Keratinocyte (primary cell): ENCODE data around the gene ZNF462. TPM values are rescaled to one million over a fixed set of nuclear protein-coding genes. Genes with fewer than 3 reads are reported as not detected.

Experiments used
- DNase-seq: peaks from one replicate; pipeline ENCODE4 v3.0.0-alpha.2; 2011; ENCODE audit warnings: low read depth, missing footprints, low spot score
- FAIRE-seq: peaks from 2 replicates; lab custom pipeline; 2011; peaks lifted over from hg19 to GRCh38; lab: Jason Lieb, UNC
- H2AFZ ChIP-seq: 2 replicates; pipeline ENCODE4 v1.6.0; 2012; ENCODE audit warnings: low read length, control low read depth, inconsistent platforms; ENCODE audit not compliant: control insufficient read depth
- H3K27ac ChIP-seq: 2 replicates; pipeline ENCODE4 v1.5.1; 2011; ENCODE audit warnings: low read length; ENCODE audit not compliant: control insufficient read depth, insufficient read depth
- H3K27me3 ChIP-seq: 3 replicates; pipeline ENCODE4 v1.6.0; 2011; ENCODE audit warnings: low read length; ENCODE audit not compliant: control insufficient read depth, insufficient read depth; ENCODE audit errors: extremely low read depth
- H3K36me3 ChIP-seq, 2 experiments: 2 replicates in 1 of 2; 3 replicates in 1 of 2; pipeline ENCODE4 v1.5.1; 2011; ENCODE audit warnings: low read length in 2 of 2, mild to moderate bottlenecking in 1 of 2; ENCODE audit not compliant: control insufficient read depth in 2 of 2, insufficient read depth in 2 of 2; ENCODE audit errors: extremely low read depth in 1 of 2
- H3K4me1 ChIP-seq: 3 replicates; pipeline ENCODE4 v1.5.1; 2011; ENCODE audit warnings: low read length; ENCODE audit not compliant: control insufficient read depth, insufficient read depth; ENCODE audit errors: extremely low read depth
- H3K4me2 ChIP-seq: 3 replicates; pipeline ENCODE4 v1.6.0; 2011; ENCODE audit warnings: low read depth, low read length; ENCODE audit not compliant: control insufficient read depth, insufficient read depth; ENCODE audit errors: extremely low read depth
- H3K4me3 ChIP-seq, 3 experiments: fragments of 200-600 bp in 1 of 3; sonication (generic) in 1 of 3; 2 replicates in 2 of 3; 3 replicates in 1 of 3; pipeline ENCODE4 v1.5.1; 2011 to 2016; ENCODE audit warnings: low read length in 3 of 3, mild to moderate bottlenecking in 3 of 3, control low read depth in 2 of 3, inconsistent platforms in 1 of 3, low read depth in 1 of 3, mixed read lengths in 1 of 3, mixed run types in 1 of 3, moderate library complexity in 1 of 3; ENCODE audit not compliant: control insufficient read depth in 2 of 3, insufficient read depth in 2 of 3; ENCODE audit errors: extremely low read depth in 1 of 3
- H3K79me2 ChIP-seq: 2 replicates; pipeline ENCODE4 v1.6.0; 2012; ENCODE audit warnings: low read length; ENCODE audit not compliant: control insufficient read depth, insufficient read depth
- H3K9ac ChIP-seq: 3 replicates; pipeline ENCODE4 v1.6.0; 2011; ENCODE audit warnings: low read length; ENCODE audit not compliant: control insufficient read depth, insufficient read depth; ENCODE audit errors: extremely low read depth
- H3K9me1 ChIP-seq: 3 replicates; pipeline ENCODE4 v1.6.0; 2011; ENCODE audit warnings: low read length; ENCODE audit not compliant: control insufficient read depth, insufficient read depth; ENCODE audit errors: extremely low read depth
- H3K9me3 ChIP-seq: 2 replicates; pipeline ENCODE4 v1.5.1; 2012; ENCODE audit warnings: low read depth, low read length; ENCODE audit not compliant: control insufficient read depth
- H4K20me1 ChIP-seq: 3 replicates; pipeline ENCODE4 v1.6.0; 2011; ENCODE audit warnings: low read length; ENCODE audit not compliant: control insufficient read depth, insufficient read depth; ENCODE audit errors: extremely low read depth
- CTCF ChIP-seq, 3 experiments: IDR thresholded peaks in 1 of 3; conservative IDR thresholded peaks in 1 of 3; optimal IDR thresholded peaks in 1 of 3; 2 replicates in 2 of 3; 3 replicates in 1 of 3; pipeline versions ENCODE3 to v1.5.1; 2011; ENCODE audit warnings: low read length in 3 of 3, mild to moderate bottlenecking in 3 of 3, moderate library complexity in 2 of 3, control low read depth in 1 of 3, inconsistent platforms in 1 of 3; ENCODE audit not compliant: insufficient read depth in 2 of 3; ENCODE audit errors: extremely low read depth in 1 of 3
- EZH2 ChIP-seq: IDR thresholded peaks from one replicate; pipeline ENCODE4 v1.6.1; 2012; ENCODE audit warnings: inconsistent platforms, mild to moderate bottlenecking, low read length, moderate library complexity
- dilution Hi-C: fragments of 300-500 bp; cut with MboI; formaldehyde crosslinking; loops from one replicate; pipeline ENCODE4 v1.7.0; 2020; ENCODE audit warnings: low sequenced_read_pairs; ENCODE audit not compliant: extremely low pct_ligation_motif_present
- polyA plus RNA-seq, 5 experiments: library from polyadenylated mRNA; depleted of rRNA in 3 of 5; stranded (reverse) in 3 of 5; stranded (forward) in 1 of 5; unstranded in 1 of 5; fragments of >200 nt; gene quantifications; 1 replicate in 1 of 5; 2 replicates in 3 of 5; 3 replicates in 1 of 5; pipeline versions ENCODE4 v1.2.1 to v1.2.3, GENCODE V29; 2011 to 2012; ENCODE audit warnings: missing spikeins in 2 of 5, low read depth in 1 of 5, low replicate concordance in 1 of 5

ZNF462 gene
- polyA plus RNA-seq, 1 donor (not counting 4 experiments of a cell fraction or from before 2014, with no cell fraction given) = 7.8 TPM

- DNase-seq (no peak), FAIRE-seq (peak; percentile 59)
- Histone ChIP-seq H3K4me3 (peak overlapping the region; percentile 86 to 92 (median 88)), H3K36me3 (no peaks in the 10 kb centered on the region), H3K27ac (peak overlapping the region; percentile 89), H3K27me3 (no peaks in the 10 kb centered on the region), H3K9me3 (no peaks in the 10 kb centered on the region), H3K4me2 (peak overlapping the region; percentile 91), H3K9ac (peak overlapping the region; percentile 91), H3K79me2 (peaks cover 39% of the 10 kb centered on the region), H4K20me1 (no peaks in the 10 kb centered on the region), H3K4me1 (peaks cover 17% of the 10 kb centered on the region), H3K9me1 (no peaks in the 10 kb centered on the region), H2AFZ (peak overlapping the region; percentile 93)
- TF ChIP-seq CTCF (optimal IDR thresholded peaks at IDR 0.05 in 1 of 3, IDR thresholded peaks at IDR 0.05 in 1 of 3, conservative IDR thresholded peaks at IDR 0.05 in 1 of 3; ENCODE audit: extremely low read depth in 1 of 3, insufficient read depth in 2 of 3, low read length in 3 of 3) (no peak), EZH2 (no peak)
- dilution Hi-C loops = loop anchor here (25.0 kb wide), 1 partner anchor 274 kb away; no protein-coding TSS in a partner anchor
Measured at GRCh38 chr9:106860721-106861639, 2.0 kb upstream of the ZNF462 start.

- H3K27ac ChIP-seq = peak overlapping the region; percentile 89
- FAIRE-seq = peak; percentile 61
- no peak for DNase-seq
Measured at GRCh38 chr9:106861640-106862109, 1.3 kb upstream of the ZNF462 start.

More at GRCh38 chr9:106861640-106862109, 1.3 kb upstream of the ZNF462 start:
- H3K27me3 ChIP-seq = no peaks in the 10 kb centered on the region
- no peaks in the 10 kb centered on the region for H3K9me3 ChIP-seq
- no peaks in the 10 kb centered on the region for H3K36me3 ChIP-seq
- H2AFZ ChIP-seq = peak overlapping the region; percentile 68
- H3K4me3 ChIP-seq = peak overlapping the region; percentile 86 to 92 (median 88)
- no peaks in the 10 kb centered on the region for H3K9me1 ChIP-seq
- H3K4me1 ChIP-seq = peaks cover 17% of the 10 kb centered on the region
- H3K79me2 ChIP-seq = peaks cover 45% of the 10 kb centered on the region
- H3K9ac ChIP-seq = peak overlapping the region; percentile 91
- peak overlapping the region; percentile 91 for H3K4me2 ChIP-seq
- dilution Hi-C loops = loop anchor here (25.0 kb wide), 1 partner anchor 274 kb away; no protein-coding TSS in a partner anchor
- TF ChIP-seq CTCF (optimal IDR thresholded peaks at IDR 0.05 in 1 of 3, IDR thresholded peaks at IDR 0.05 in 1 of 3, conservative IDR thresholded peaks at IDR 0.05 in 1 of 3; ENCODE audit: extremely low read depth in 1 of 3, insufficient read depth in 2 of 3, low read length in 3 of 3) (peak in 1 of 3 experiments; percentile 8), EZH2 (no peak)
- H4K20me1 ChIP-seq = no peaks in the 10 kb centered on the region
